VCaP (cell line): ENCODE results near the gene LANCL3.

Source experiments
- H3K27ac ChIP-seq: fragments of 450-650 bp; 2 replicates; pipeline ENCODE4 v1.5.1; 2017
- TF ChIP-seq, protein P1 (sequence below): fragments of 450-650 bp; conservative IDR thresholded peaks from 2 replicates; pipeline ENCODE4 v1.5.1; 2017; ENCODE audit warnings: mild to moderate bottlenecking, moderate library complexity

Gene LANCL3

GRCh38 chrX:37603938-37604409 lies 32.5 kb downstream of the LANCL3 start:
- H3K27ac ChIP-seq, result no peak overlapping the region

GRCh38 chrX:37607243-37607642 lies 35.8 kb downstream of the LANCL3 start:
- TF ChIP-seq, protein P1, sequence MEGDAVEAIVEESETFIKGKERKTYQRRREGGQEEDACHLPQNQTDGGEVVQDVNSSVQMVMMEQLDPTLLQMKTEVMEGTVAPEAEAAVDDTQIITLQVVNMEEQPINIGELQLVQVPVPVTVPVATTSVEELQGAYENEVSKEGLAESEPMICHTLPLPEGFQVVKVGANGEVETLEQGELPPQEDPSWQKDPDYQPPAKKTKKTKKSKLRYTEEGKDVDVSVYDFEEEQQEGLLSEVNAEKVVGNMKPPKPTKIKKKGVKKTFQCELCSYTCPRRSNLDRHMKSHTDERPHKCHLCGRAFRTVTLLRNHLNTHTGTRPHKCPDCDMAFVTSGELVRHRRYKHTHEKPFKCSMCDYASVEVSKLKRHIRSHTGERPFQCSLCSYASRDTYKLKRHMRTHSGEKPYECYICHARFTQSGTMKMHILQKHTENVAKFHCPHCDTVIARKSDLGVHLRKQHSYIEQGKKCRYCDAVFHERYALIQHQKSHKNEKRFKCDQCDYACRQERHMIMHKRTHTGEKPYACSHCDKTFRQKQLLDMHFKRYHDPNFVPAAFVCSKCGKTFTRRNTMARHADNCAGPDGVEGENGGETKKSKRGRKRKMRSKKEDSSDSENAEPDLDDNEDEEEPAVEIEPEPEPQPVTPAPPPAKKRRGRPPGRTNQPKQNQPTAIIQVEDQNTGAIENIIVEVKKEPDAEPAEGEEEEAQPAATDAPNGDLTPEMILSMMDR, result no peak
- H3K27ac ChIP-seq, result no peak overlapping the region

More at GRCh38 chrX:37603938-37604409, 32.5 kb downstream of the LANCL3 start:
- TF ChIP-seq, protein P1, result no peak

- TF ChIP-seq, protein P1, result no peak
These were observed 36.7 kb downstream of the LANCL3 start for GRCh38 chrX:37608156-37608555.

DNA sequence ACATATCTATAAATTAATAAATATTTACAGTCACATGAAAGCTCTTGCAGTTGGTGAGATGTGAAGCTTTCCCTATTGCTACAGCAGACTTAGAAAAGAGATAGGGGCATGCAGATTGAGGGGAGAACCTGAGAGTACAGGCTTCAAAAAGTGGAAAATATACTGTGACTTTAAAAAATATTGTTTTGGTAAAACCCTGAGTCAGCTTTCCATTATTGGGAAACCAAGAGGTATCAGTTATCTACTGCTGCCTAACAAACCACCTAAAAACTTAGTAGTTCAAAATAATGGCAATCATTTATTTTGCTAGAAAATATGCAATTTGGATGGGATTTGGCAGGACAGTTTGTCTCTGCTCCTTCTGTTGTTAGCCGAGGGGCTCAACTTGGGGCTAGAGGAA lies 38.3 kb downstream of the LANCL3 start:
- no peak overlapping the region for H3K27ac ChIP-seq
- TF ChIP-seq, protein P1, result no peak

More at GRCh38 chrX:37608156-37608555, 36.7 kb downstream of the LANCL3 start:
- H3K27ac ChIP-seq, result no peak overlapping the region

DNA sequence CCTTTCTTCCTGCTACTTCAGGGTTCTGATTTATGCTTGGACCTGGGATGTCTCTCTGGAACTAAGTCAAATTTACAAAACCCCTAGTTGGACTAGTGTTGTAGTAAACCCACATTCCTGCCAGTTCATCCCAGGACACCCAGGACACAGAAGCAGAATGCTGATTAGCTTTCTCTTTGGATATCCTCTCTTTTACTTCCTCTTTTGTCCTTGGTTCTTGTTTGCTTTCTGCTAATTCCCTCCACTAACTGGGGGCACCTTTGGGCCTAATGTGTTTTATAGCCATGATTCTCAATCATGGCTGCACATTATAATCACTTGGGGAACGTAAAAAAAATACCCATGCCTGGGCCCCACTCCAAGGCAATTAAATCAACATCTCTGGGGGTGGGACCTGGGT lies 42.5 kb downstream of the LANCL3 start:
- TF ChIP-seq, protein P1, result no peak
- H3K27ac ChIP-seq, result no peak overlapping the region

GRCh38 chrX:37627602-37628001 lies 56.1 kb downstream of the LANCL3 start:
- TF ChIP-seq, protein P1, result no peak
- no peak overlapping the region for H3K27ac ChIP-seq

- TF ChIP-seq, protein P1, result no peak
These were observed 66.6 kb downstream of the LANCL3 start for GRCh38 chrX:37638047-37638446.

More at GRCh38 chrX:37638047-37638446, 66.6 kb downstream of the LANCL3 start:
- H3K27ac ChIP-seq, result no peak overlapping the region
